CD14-positive monocyte (primary cell): ENCODE measurements around the gene GEMIN7. TPM values are rescaled to one million over a fixed set of nuclear protein-coding genes. Genes with fewer than 3 reads are reported as not detected.

Source experiments
- DNase-seq, 3 donors: peaks; one replicate each; pipeline ENCODE4 v3.0.0-alpha.2; 2011 to 2022
- H2AFZ ChIP-seq: 2 replicates; pipeline ENCODE4 v1.6.0; 2012; ENCODE audit warnings: mild to moderate bottlenecking, low read depth, low read length, inconsistent platforms; ENCODE audit not compliant: insufficient read depth, poor library complexity, severe bottlenecking
- H3K27ac ChIP-seq, 2 donors: 1 replicate in 1 of 2; 2 replicates in 1 of 2; pipeline ENCODE4 v1.5.1; 2012 to 2013; ENCODE audit warnings: low read length in 2 of 2, control low read depth in 1 of 2, inconsistent platforms in 1 of 2, low read depth in 1 of 2, mild to moderate bottlenecking in 1 of 2
- H3K27me3 ChIP-seq, 2 donors: one replicate each; pipeline versions ENCODE4 v1.6.0 to v1.6.1; 2011 to 2013; ENCODE audit warnings: low read length in 2 of 2; ENCODE audit not compliant: control insufficient read depth in 2 of 2, insufficient read depth in 2 of 2
- H3K36me3 ChIP-seq, 2 donors: replicated peaks in 1 of 2; 1 replicate in 1 of 2; 2 replicates in 1 of 2; pipeline versions ENCODE4 v1.5.1 to v1.6.1; 2012 to 2013; ENCODE audit warnings: low read length in 2 of 2, control low read depth in 1 of 2, inconsistent platforms in 1 of 2, mild to moderate bottlenecking in 1 of 2; ENCODE audit not compliant: insufficient read depth in 2 of 2, control insufficient read depth in 1 of 2
- H3K4me1 ChIP-seq, 2 donors: 1 replicate in 1 of 2; 2 replicates in 1 of 2; pipeline versions ENCODE4 v1.5.1 to v1.6.1; 2012 to 2013; ENCODE audit warnings: low read length in 2 of 2, control low read depth in 1 of 2, inconsistent platforms in 1 of 2, mild to moderate bottlenecking in 1 of 2, moderate library complexity in 1 of 2; ENCODE audit not compliant: insufficient read depth in 2 of 2, control insufficient read depth in 1 of 2
- H3K4me2 ChIP-seq: replicated peaks from 2 replicates; pipeline ENCODE3; 2012; ENCODE audit warnings: low read length, moderate library complexity, mild to moderate bottlenecking; ENCODE audit not compliant: poor library complexity, severe bottlenecking; ENCODE audit errors: extremely low read depth
- H3K4me3 ChIP-seq, 3 experiments: fragments of 200-600 bp in 1 of 3; sonication (generic) in 1 of 3; replicated peaks in 1 of 3; 1 replicate in 2 of 3; 2 replicates in 1 of 3; pipeline ENCODE4 v1.5.1; 2011 to 2013; ENCODE audit warnings: low read length in 3 of 3, mild to moderate bottlenecking in 3 of 3, control low read depth in 2 of 3, low read depth in 2 of 3, inconsistent platforms in 1 of 3, moderate library complexity in 1 of 3
- H3K79me2 ChIP-seq: 2 replicates; pipeline ENCODE4 v1.6.0; 2012; ENCODE audit warnings: mild to moderate bottlenecking, control low read depth, inconsistent platforms, low read length, moderate library complexity; ENCODE audit not compliant: insufficient read depth
- H3K9ac ChIP-seq: 2 replicates; pipeline ENCODE4 v1.6.0; 2017; ENCODE audit warnings: low read length, mild to moderate bottlenecking; ENCODE audit not compliant: insufficient read depth, poor library complexity, severe bottlenecking
- H3K9me3 ChIP-seq, 2 donors: replicated peaks in 1 of 2; 1 replicate in 1 of 2; 2 replicates in 1 of 2; pipeline versions ENCODE4 v1.5.1 to v1.6.1; 2012 to 2013; ENCODE audit warnings: low read length in 2 of 2, control low read depth in 1 of 2; ENCODE audit not compliant: control insufficient read depth in 1 of 2, insufficient read depth in 1 of 2
- H4K20me1 ChIP-seq: 2 replicates; pipeline ENCODE4 v1.6.0; 2012; ENCODE audit warnings: mild to moderate bottlenecking, low read length, control low read depth, moderate library complexity; ENCODE audit not compliant: insufficient read depth
- H3K27ac Mint-ChIP-seq, 7 donors: one replicate each; pipeline ENCODE4 v1.8.0; 2020; ENCODE audit warnings: mild to moderate bottlenecking in 7 of 7, mixed read lengths in 7 of 7, moderate library complexity in 6 of 7, inconsistent platforms in 2 of 7
- H3K27me3 Mint-ChIP-seq, 3 donors: one replicate each; pipeline ENCODE4 v1.8.0; 2021 to 2022; ENCODE audit warnings: low read depth in 3 of 3, mild to moderate bottlenecking in 3 of 3, mixed read lengths in 3 of 3, moderate library complexity in 3 of 3, inconsistent platforms in 1 of 3
- H3K36me3 Mint-ChIP-seq, 2 donors: one replicate each; pipeline ENCODE4 v1.8.0; 2020; ENCODE audit warnings: mixed read lengths in 2 of 2, inconsistent platforms in 1 of 2, mild to moderate bottlenecking in 1 of 2
- H3K4me1 Mint-ChIP-seq: one replicate; pipeline ENCODE4 v1.8.0; 2020; ENCODE audit warnings: mild to moderate bottlenecking, mixed read lengths
- H3K4me3 Mint-ChIP-seq, 2 donors: one replicate each; pipeline ENCODE4 v1.8.0; 2020; ENCODE audit warnings: mild to moderate bottlenecking in 2 of 2, mixed read lengths in 2 of 2, moderate library complexity in 1 of 2
- H3K9me3 Mint-ChIP-seq, 7 donors: one replicate each; pipeline ENCODE4 v1.8.0; 2020 to 2022; ENCODE audit warnings: mixed read lengths in 7 of 7, mild to moderate bottlenecking in 6 of 7, moderate library complexity in 6 of 7, inconsistent platforms in 2 of 7
- CTCF ChIP-seq: fragments of 200-600 bp; IDR thresholded peaks from one replicate; pipeline ENCODE4 v1.8.0; 2022; ENCODE audit warnings: antibody characterized with exemption, mild to moderate bottlenecking
- WGBS: methylation state at CpG from one replicate; pipeline ENCODE4 v1.1.5; 2013; ENCODE audit warnings: missing lambda C conversion rate; ENCODE audit not compliant: insufficient coverage; 5-methylcytosine and 5-hydroxymethylcytosine counted together
- intact Hi-C, 2 donors: fragments of 100-400 bp; cut with micrococcal nuclease; formaldehyde crosslinking; loops; one replicate each; pipeline versions ENCODE4 v1.15.0 to v1.15.1; 2023
- polyA plus RNA-seq, 3 donors: library from polyadenylated mRNA; depleted of rRNA in 1 of 3; unstranded in 2 of 3; stranded (reverse) in 1 of 3; fragments of 300-500 nt in 2 of 3; fragments of >200 nt in 1 of 3; fragmentation: Illumina TruSeq in 2 of 3; gene quantifications; 1 replicate in 2 of 3; 2 replicates in 1 of 3; pipeline ENCODE4 v1.2.3, GENCODE V29; 2012 to 2021

GEMIN7 gene
- polyA plus RNA-seq, 3 donors, result 67.6 to 83.4 (median 78.4) TPM

- H3K27me3 ChIP-seq, result no peaks in the 10 kb centered on the region
- H3K4me3 ChIP-seq, result peak overlapping the region; percentile 67 to 91 (median 86)
- H3K9me3 Mint-ChIP-seq, result no peaks in the 10 kb centered on the region
- H3K4me1 Mint-ChIP-seq, result peaks cover 46% of the 10 kb centered on the region
- H3K4me1 ChIP-seq, result peaks cover 44 to 58% of the 10 kb centered on the region in 2 donors
- intact Hi-C loops, result loop anchor here in 1 of 2 donors (1.0 to 5.0 kb wide), 2 partner anchors 16 to 102 kb away; partner anchors contain the start of genes BLOC1S3 and TRAPPC6A
- no peaks in the 10 kb centered on the region for H3K9me3 ChIP-seq
- peaks cover 23 to 26% of the 10 kb centered on the region in 2 donors for H3K36me3 ChIP-seq
- H3K27ac Mint-ChIP-seq, result peak overlapping the region; percentile 86 to 95 (median 94)
- peak overlapping the region; percentile 93 for H3K4me2 ChIP-seq
- peak; percentile 92 to 94 (median 92) for DNase-seq
- H3K79me2 ChIP-seq, result peaks cover 81% of the 10 kb centered on the region
- H3K27me3 Mint-ChIP-seq, result peaks cover 0 to 2% (median 0%) of the 10 kb centered on the region in 3 donors
- WGBS, result under 1% methylated on average over 20 of the region's 26 CpGs
- H3K4me3 Mint-ChIP-seq, result peak overlapping the region; percentile 89 to 93
- no peak for TF ChIP-seq CTCF
- H3K27ac ChIP-seq, result peak overlapping the region; percentile 84 to 85
- H2AFZ ChIP-seq, result peak overlapping the region; percentile 90
- peaks cover 16 to 31% of the 10 kb centered on the region in 2 donors for H3K36me3 Mint-ChIP-seq
- H3K9ac ChIP-seq, result peak overlapping the region; percentile 81
- H4K20me1 ChIP-seq, result peaks cover 79% of the 10 kb centered on the region
Observed at GRCh38 chr19:45075301-45076028, 3.6 kb upstream of the GEMIN7 start.

GRCh38 chr19:45076029-45076850 is 2.8 kb upstream of the GEMIN7 start, which contains the start of gene ZNF296:
Gene ZNF296 (minus strand): TSS chr19:45076478. CDS start chr19:45076373, 105 bp downstream.
- peaks cover 0 to 2% (median 0%) of the 10 kb centered on the region in 3 donors for H3K27me3 Mint-ChIP-seq
- intact Hi-C loops, result loop anchor here in 1 of 2 donors (5.0 kb wide), 1 partner anchor 101 kb away; the partner anchor contains the start of genes BLOC1S3 and TRAPPC6A
- peak; percentile 52 to 57 (median 55) for DNase-seq
- peak within 1 kb of the TSS; percentile 89 to 93 for H3K4me3 Mint-ChIP-seq
- peak within 1 kb of the TSS; percentile 84 to 85 for H3K27ac ChIP-seq
- peaks cover 48% of the 10 kb centered on the region for H3K4me1 Mint-ChIP-seq
- peaks cover 44 to 59% of the 10 kb centered on the region in 2 donors for H3K4me1 ChIP-seq
- H4K20me1 ChIP-seq, result peaks cover 72% of the 10 kb centered on the region
- H3K9ac ChIP-seq, result peak within 1 kb of the TSS; percentile 81
- H3K27me3 ChIP-seq, result no peaks in the 10 kb centered on the region
- WGBS, result under 1% methylated on average over 72 of the region's 81 CpGs
- H3K79me2 ChIP-seq, result peaks cover 88% of the 10 kb centered on the region
- peaks cover 15 to 18% of the 10 kb centered on the region in 2 donors for H3K36me3 ChIP-seq
- peak within 1 kb of the TSS; percentile 93 for H3K4me2 ChIP-seq
- TF ChIP-seq CTCF, result no peak
- H3K36me3 Mint-ChIP-seq, result peaks cover 12 to 23% of the 10 kb centered on the region in 2 donors
- H2AFZ ChIP-seq, result peak within 1 kb of the TSS; percentile 90
- H3K9me3 Mint-ChIP-seq, result no peaks in the 10 kb centered on the region
- H3K27ac Mint-ChIP-seq, result peak within 1 kb of the TSS; percentile 87 to 95 (median 94)
- H3K4me3 ChIP-seq, result peak within 1 kb of the TSS; percentile 67 to 91 (median 86)
- no peaks in the 10 kb centered on the region for H3K9me3 ChIP-seq
